ENCODE results near the gene RBM10. TPM values are rescaled to one million over a fixed set of nuclear protein-coding genes. Genes with fewer than 3 reads are reported as not detected.

RBM10 gene
- total and polyA plus RNA-seq, 3 donors from 2014 or later: 20.4 to 41.3 (median 28.5) TPM

GRCh38 chrX:47162927-47163583 lies 18.0 kb downstream of the RBM10 start:
- H3K4me3 ChIP-seq: no peak overlapping the region
- no peaks in the 10 kb centered on the region for H3K27me3 ChIP-seq
- TF ChIP-seq CTCF (IDR thresholded peaks at IDR 0.05): no peak
- no peak for TF ChIP-seq POLR2A (IDR thresholded peaks at IDR 0.05)
- no peak for DNase-seq
- H3K9me3 ChIP-seq: no peaks in the 10 kb centered on the region
- H3K36me3 ChIP-seq (ENCODE audit: low read depth, missing control alignments): no peaks in the 10 kb centered on the region
- WGBS, 2 donors: 92 to 94% methylated on average over 5 of the region's 5 CpGs
- intact Hi-C loops (cut with DNase I; ENCODE audit: low total_unique reads): no loop called here
- H3K27ac ChIP-seq: no peak overlapping the region
- no peaks in the 10 kb centered on the region for H3K4me1 ChIP-seq

- intact Hi-C loops (cut with DNase I; ENCODE audit: low total_unique reads): no loop called here
- Histone ChIP-seq H3K4me3 (no peak overlapping the region), H3K9me3 (no peaks in the 10 kb centered on the region), H3K4me1 (no peaks in the 10 kb centered on the region), H3K27me3 (no peaks in the 10 kb centered on the region), H3K27ac (no peak overlapping the region), H3K36me3 (ENCODE audit: low read depth, missing control alignments) (no peaks in the 10 kb centered on the region)
- no peak for DNase-seq
- WGBS, 2 donors: 94 to 95% methylated on average over 3 of the region's 3 CpGs
- no peak for TF ChIP-seq POLR2A (IDR thresholded peaks at IDR 0.05)
- TF ChIP-seq CTCF (IDR thresholded peaks at IDR 0.05): no peak
Measured at GRCh38 chrX:47164420-47164819, 19.4 kb downstream of the RBM10 start.

GRCh38 chrX:47166126-47166525 lies 21.1 kb downstream of the RBM10 start:
- DNase-seq: no peak
- no peak for TF ChIP-seq POLR2A (IDR thresholded peaks at IDR 0.05)
- TF ChIP-seq CTCF (IDR thresholded peaks at IDR 0.05): no peak
- Histone ChIP-seq H3K36me3 (ENCODE audit: low read depth, missing control alignments) (no peaks in the 10 kb centered on the region), H3K4me1 (no peaks in the 10 kb centered on the region), H3K27me3 (no peaks in the 10 kb centered on the region), H3K4me3 (no peak overlapping the region), H3K27ac (no peak overlapping the region), H3K9me3 (no peaks in the 10 kb centered on the region)
- WGBS, 2 donors: 91 to 95% methylated on average over 5 of the region's 5 CpGs
- intact Hi-C loops (cut with DNase I; ENCODE audit: low total_unique reads): no loop called here

GRCh38 chrX:47168495-47169073 lies 23.6 kb downstream of the RBM10 start:
- no peaks in the 10 kb centered on the region for H3K36me3 ChIP-seq (ENCODE audit: low read depth, missing control alignments)
- 92 to 95% methylated on average over 5 to 6 of the region's 6 CpGs for WGBS, 2 donors
- DNase-seq: no peak
- intact Hi-C loops (cut with DNase I; ENCODE audit: low total_unique reads): no loop called here
- no peak overlapping the region for H3K27ac ChIP-seq
- TF ChIP-seq CTCF (IDR thresholded peaks at IDR 0.05) (no peak), POLR2A (IDR thresholded peaks at IDR 0.05) (no peak)
- H3K9me3 ChIP-seq: no peaks in the 10 kb centered on the region
- peaks cover 3% of the 10 kb centered on the region for H3K4me1 ChIP-seq
- no peaks in the 10 kb centered on the region for H3K27me3 ChIP-seq
- H3K4me3 ChIP-seq: no peak overlapping the region

- H3K4me3 ChIP-seq: no peak overlapping the region
- no peaks in the 10 kb centered on the region for H3K9me3 ChIP-seq
- intact Hi-C loops (cut with DNase I; ENCODE audit: low total_unique reads): no loop called here
- no peaks in the 10 kb centered on the region for H3K36me3 ChIP-seq (ENCODE audit: low read depth, missing control alignments)
- no peak overlapping the region for H3K27ac ChIP-seq
- 96 to 100% methylated on average over 4 to 17 of the region's 19 CpGs for WGBS, 2 donors
- H3K4me1 ChIP-seq: peaks cover 3% of the 10 kb centered on the region
- no peak for DNase-seq
- TF ChIP-seq POLR2A (IDR thresholded peaks at IDR 0.05): no peak
- no peak for TF ChIP-seq CTCF (IDR thresholded peaks at IDR 0.05)
- H3K27me3 ChIP-seq: no peaks in the 10 kb centered on the region
Measured at GRCh38 chrX:47169273-47169672, 24.3 kb downstream of the RBM10 start.

Measured in testis (tissue), 3 donors.